OCI-LY1 (cell line): ENCODE results near the gene MRTFB.

Source experiments
- H2AFZ ChIP-seq: fragments of 200-600 bp; sonication (generic), shearing (Covaris generic); 2 replicates; pipeline ENCODE4 v1.6.0; 2014; ENCODE audit warnings: antibody characterized with exemption, mild to moderate bottlenecking, low read length
- H3F3A ChIP-seq: fragments of 200-600 bp; sonication (generic), shearing (Covaris generic); 2 replicates; pipeline ENCODE4 v1.6.0; 2014; ENCODE audit warnings: mild to moderate bottlenecking, antibody characterized with exemption, low read length, moderate library complexity; ENCODE audit not compliant: insufficient read depth
- H3K27ac ChIP-seq: fragments of 200-600 bp; sonication (generic); 2 replicates; pipeline ENCODE4 v1.5.1; 2014; ENCODE audit warnings: low read length, mixed run types, mild to moderate bottlenecking, low read depth; ENCODE audit not compliant: poor library complexity, severe bottlenecking
- H3K27me3 ChIP-seq: fragments of 200-600 bp; sonication (generic); 2 replicates; pipeline ENCODE4 v1.6.0; 2014; ENCODE audit warnings: antibody characterized with exemption, mild to moderate bottlenecking, low read length, moderate library complexity; ENCODE audit not compliant: insufficient read depth
- H3K36me3 ChIP-seq: fragments of 200-600 bp; sonication (generic); 2 replicates; pipeline ENCODE4 v1.6.1; 2014; ENCODE audit warnings: mild to moderate bottlenecking, antibody characterized with exemption, low read length, moderate library complexity, mixed read lengths; ENCODE audit not compliant: insufficient read depth
- H3K4me1 ChIP-seq: fragments of 200-600 bp; sonication (generic); 2 replicates; pipeline ENCODE4 v1.5.1; 2014; ENCODE audit warnings: mild to moderate bottlenecking, low read length, moderate library complexity; ENCODE audit not compliant: insufficient read depth, severe bottlenecking
- H3K4me2 ChIP-seq: fragments of 200-600 bp; sonication (generic), shearing (Covaris generic); 2 replicates; pipeline ENCODE4 v1.6.1; 2014; ENCODE audit warnings: low read length
- H3K4me3 ChIP-seq: fragments of 200-600 bp; sonication (generic); 2 replicates; pipeline ENCODE4 v1.5.1; 2014; ENCODE audit warnings: low read length, low read depth, mild to moderate bottlenecking, mixed read lengths; ENCODE audit not compliant: poor library complexity, severe bottlenecking
- H3K79me2 ChIP-seq: fragments of 200-600 bp; shearing (Covaris generic); 2 replicates; pipeline ENCODE4 v1.6.1; 2016; ENCODE audit warnings: mixed run types, low read length, mixed read lengths; ENCODE audit not compliant: insufficient read depth
- H3K9ac ChIP-seq: fragments of 200-600 bp; sonication (generic), shearing (Covaris generic); 2 replicates; pipeline ENCODE4 v1.6.1; 2014; ENCODE audit warnings: mild to moderate bottlenecking, low read length, mixed read lengths
- H3K9me2 ChIP-seq: fragments of 200-600 bp; sonication (generic), shearing (Covaris generic); 2 replicates; pipeline ENCODE4 v1.6.1; 2014; ENCODE audit warnings: low read depth, mild to moderate bottlenecking, low read length, mixed read lengths
- H3K9me3 ChIP-seq: fragments of 200-600 bp; shearing (Covaris generic); 2 replicates; pipeline ENCODE4 v1.6.1; 2014; ENCODE audit warnings: low read length, mixed read lengths
- H4K20me1 ChIP-seq: fragments of 200-600 bp; sonication (generic), shearing (Covaris generic); 2 replicates; pipeline ENCODE4 v1.6.0; 2016; ENCODE audit warnings: mild to moderate bottlenecking, low read length; ENCODE audit not compliant: insufficient read depth
- EZH2 ChIP-seq: fragments of 200-600 bp; sonication (generic), shearing (Covaris generic); IDR thresholded peaks from 2 replicates; pipeline ENCODE4 v1.8.0; 2017; ENCODE audit warnings: borderline replicate concordance, mixed run types, mild to moderate bottlenecking, antibody characterized with exemption, low read length, moderate library complexity, mixed read lengths
- TF ChIP-seq, protein P1 (sequence below): fragments of 200-600 bp; sonication (generic), shearing (Covaris generic); IDR thresholded peaks from 2 replicates; pipeline ENCODE4 v1.5.1; 2017; ENCODE audit warnings: mild to moderate bottlenecking, antibody characterized with exemption, low read length, moderate library complexity, mixed read lengths

The MRTFB gene

GRCh38 chr16:14314116-14314515 lies 243.0 kb downstream of the MRTFB start:
- no peaks in the 10 kb centered on the region for H3K36me3 ChIP-seq
- TF ChIP-seq, protein P1, sequence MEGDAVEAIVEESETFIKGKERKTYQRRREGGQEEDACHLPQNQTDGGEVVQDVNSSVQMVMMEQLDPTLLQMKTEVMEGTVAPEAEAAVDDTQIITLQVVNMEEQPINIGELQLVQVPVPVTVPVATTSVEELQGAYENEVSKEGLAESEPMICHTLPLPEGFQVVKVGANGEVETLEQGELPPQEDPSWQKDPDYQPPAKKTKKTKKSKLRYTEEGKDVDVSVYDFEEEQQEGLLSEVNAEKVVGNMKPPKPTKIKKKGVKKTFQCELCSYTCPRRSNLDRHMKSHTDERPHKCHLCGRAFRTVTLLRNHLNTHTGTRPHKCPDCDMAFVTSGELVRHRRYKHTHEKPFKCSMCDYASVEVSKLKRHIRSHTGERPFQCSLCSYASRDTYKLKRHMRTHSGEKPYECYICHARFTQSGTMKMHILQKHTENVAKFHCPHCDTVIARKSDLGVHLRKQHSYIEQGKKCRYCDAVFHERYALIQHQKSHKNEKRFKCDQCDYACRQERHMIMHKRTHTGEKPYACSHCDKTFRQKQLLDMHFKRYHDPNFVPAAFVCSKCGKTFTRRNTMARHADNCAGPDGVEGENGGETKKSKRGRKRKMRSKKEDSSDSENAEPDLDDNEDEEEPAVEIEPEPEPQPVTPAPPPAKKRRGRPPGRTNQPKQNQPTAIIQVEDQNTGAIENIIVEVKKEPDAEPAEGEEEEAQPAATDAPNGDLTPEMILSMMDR = no peak
- TF ChIP-seq EZH2 = no peak
- H4K20me1 ChIP-seq = no peaks in the 10 kb centered on the region
- no peak overlapping the region for H3K9ac ChIP-seq
- no peaks in the 10 kb centered on the region for H3K27me3 ChIP-seq
- no peaks in the 10 kb centered on the region for H3K79me2 ChIP-seq
- no peaks in the 10 kb centered on the region for H3K9me2 ChIP-seq
- peaks cover 18% of the 10 kb centered on the region for H3K4me1 ChIP-seq
- H2AFZ ChIP-seq = no peak overlapping the region
- no peak overlapping the region for H3K4me2 ChIP-seq
- H3F3A ChIP-seq = no peaks in the 10 kb centered on the region
- no peak overlapping the region for H3K27ac ChIP-seq
- no peaks in the 10 kb centered on the region for H3K9me3 ChIP-seq
- no peak overlapping the region for H3K4me3 ChIP-seq

DNA sequence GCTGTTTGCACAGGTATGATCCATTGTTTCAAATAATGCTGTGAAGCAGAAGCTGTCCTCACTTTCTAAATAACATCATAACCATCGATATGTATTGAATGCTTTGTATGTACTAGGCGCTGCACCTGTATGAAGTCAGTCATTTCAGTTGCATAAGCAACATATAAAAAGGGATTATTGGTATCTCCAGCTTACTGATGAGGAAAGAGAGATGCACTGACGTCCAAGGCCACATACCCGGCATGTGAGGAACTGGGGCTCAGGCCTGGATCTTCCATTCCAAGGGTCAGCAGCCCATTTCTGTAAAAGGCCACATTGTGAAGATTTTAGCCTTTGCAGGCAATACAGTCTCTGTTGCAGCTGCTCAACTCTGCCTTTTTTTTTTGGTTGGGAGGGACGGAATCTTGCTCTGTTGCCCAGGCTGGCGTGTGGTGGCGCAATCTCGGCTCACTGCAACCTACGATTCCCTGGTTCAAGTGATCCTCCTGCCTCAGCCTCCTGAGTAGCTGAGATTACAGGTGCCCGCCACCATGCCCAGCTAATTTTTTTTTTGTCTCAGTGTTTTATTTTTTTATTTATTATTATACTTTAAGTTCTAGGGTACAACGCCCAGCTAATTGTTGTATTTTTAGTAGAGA lies 244.7 kb downstream of the MRTFB start:
- Histone ChIP-seq H3K4me2 (no peak overlapping the region), H3K27me3 (no peaks in the 10 kb centered on the region), H3K79me2 (no peaks in the 10 kb centered on the region), H2AFZ (no peak overlapping the region), H3F3A (no peaks in the 10 kb centered on the region), H3K36me3 (no peaks in the 10 kb centered on the region), H3K4me3 (no peak overlapping the region), H4K20me1 (no peaks in the 10 kb centered on the region), H3K9ac (no peak overlapping the region), H3K4me1 (peaks cover 2% of the 10 kb centered on the region), H3K27ac (no peak overlapping the region), H3K9me3 (no peaks in the 10 kb centered on the region), H3K9me2 (no peaks in the 10 kb centered on the region)
- TF ChIP-seq EZH2 = no peak
- TF ChIP-seq, protein P1 = no peak
